ENCODE measurements around the gene DOCK3.

DNA sequence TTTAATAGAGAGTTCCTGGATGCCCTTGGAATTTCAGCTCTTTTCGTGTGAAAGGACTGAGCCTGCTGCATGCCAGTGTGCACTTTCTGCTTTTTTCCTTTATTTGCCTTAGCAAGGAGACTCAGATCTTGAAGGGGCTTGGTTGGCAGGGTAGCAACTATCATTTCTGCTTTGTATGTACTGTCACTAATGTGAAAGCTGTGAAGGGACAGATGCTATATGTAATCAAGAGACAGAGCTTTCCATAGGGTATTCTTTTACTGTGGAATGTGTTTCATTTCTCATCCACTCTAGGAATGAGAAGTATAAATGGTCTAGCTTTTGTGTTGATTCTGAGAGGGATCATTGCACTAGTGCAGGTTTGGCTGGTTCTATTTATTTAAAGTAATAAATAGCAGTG, 377.8 kb downstream of the DOCK3 start:
- TF ChIP-seq EZH2 (optimal IDR thresholded peaks at IDR 0.05; ENCODE audit: low read depth, low read length) (no peak), EZH2phosphoT487 (IDR thresholded peaks at IDR 0.05; ENCODE audit: low read length) (no peak)
- TF ChIP-seq, protein P1, sequence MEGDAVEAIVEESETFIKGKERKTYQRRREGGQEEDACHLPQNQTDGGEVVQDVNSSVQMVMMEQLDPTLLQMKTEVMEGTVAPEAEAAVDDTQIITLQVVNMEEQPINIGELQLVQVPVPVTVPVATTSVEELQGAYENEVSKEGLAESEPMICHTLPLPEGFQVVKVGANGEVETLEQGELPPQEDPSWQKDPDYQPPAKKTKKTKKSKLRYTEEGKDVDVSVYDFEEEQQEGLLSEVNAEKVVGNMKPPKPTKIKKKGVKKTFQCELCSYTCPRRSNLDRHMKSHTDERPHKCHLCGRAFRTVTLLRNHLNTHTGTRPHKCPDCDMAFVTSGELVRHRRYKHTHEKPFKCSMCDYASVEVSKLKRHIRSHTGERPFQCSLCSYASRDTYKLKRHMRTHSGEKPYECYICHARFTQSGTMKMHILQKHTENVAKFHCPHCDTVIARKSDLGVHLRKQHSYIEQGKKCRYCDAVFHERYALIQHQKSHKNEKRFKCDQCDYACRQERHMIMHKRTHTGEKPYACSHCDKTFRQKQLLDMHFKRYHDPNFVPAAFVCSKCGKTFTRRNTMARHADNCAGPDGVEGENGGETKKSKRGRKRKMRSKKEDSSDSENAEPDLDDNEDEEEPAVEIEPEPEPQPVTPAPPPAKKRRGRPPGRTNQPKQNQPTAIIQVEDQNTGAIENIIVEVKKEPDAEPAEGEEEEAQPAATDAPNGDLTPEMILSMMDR (IDR thresholded peaks at IDR 0.05; ENCODE audit: low read length) = no peak
